Duodenal mucosa (tissue), 2 donors: ENCODE data around the gene PTGDS.

Source experiments
- H3K27ac ChIP-seq: one replicate; pipeline ENCODE4 v1.7.0; 2013; ENCODE audit warnings: low read depth, low read length
- H3K27me3 ChIP-seq, 2 donors: one replicate each; pipeline ENCODE4 v1.7.0; 2013; ENCODE audit warnings: low read length in 2 of 2, control low read depth in 1 of 2; ENCODE audit not compliant: insufficient read depth in 2 of 2, control insufficient read depth in 1 of 2
- H3K36me3 ChIP-seq, 2 donors: one replicate each; pipeline ENCODE4 v1.7.0; 2013; ENCODE audit warnings: low read length in 2 of 2, control low read depth in 1 of 2; ENCODE audit not compliant: insufficient read depth in 2 of 2, control insufficient read depth in 1 of 2
- H3K4me1 ChIP-seq, 2 donors: one replicate each; pipeline ENCODE4 v1.7.0; 2013; ENCODE audit warnings: low read length in 2 of 2, control low read depth in 1 of 2; ENCODE audit not compliant: insufficient read depth in 2 of 2, control insufficient read depth in 1 of 2
- H3K4me3 ChIP-seq, 2 donors: one replicate each; pipeline ENCODE4 v1.7.0; 2013; ENCODE audit warnings: low read length in 2 of 2, low read depth in 1 of 2
- H3K9ac ChIP-seq, 2 donors: one replicate each; pipeline ENCODE4 v1.7.0; 2013; ENCODE audit warnings: low read length in 2 of 2, low read depth in 1 of 2
- H3K9me3 ChIP-seq, 2 donors: one replicate each; pipeline ENCODE4 v1.7.0; 2013; ENCODE audit warnings: low read length in 2 of 2, control low read depth in 1 of 2; ENCODE audit not compliant: control insufficient read depth in 1 of 2

The PTGDS gene

GRCh38 chr9:137016436-137016835 is 39.1 kb downstream of the PTGDS start:
- Histone ChIP-seq H3K36me3 (peaks cover 2 to 8% of the 10 kb centered on the region in 2 donors), H3K9ac (no peak overlapping the region), H3K27me3 (no peaks in the 10 kb centered on the region)

GRCh38 chr9:137017071-137017470 is 39.8 kb downstream of the PTGDS start:
- Histone ChIP-seq H3K27ac (no peak overlapping the region), H3K4me1 (peaks cover 4 to 10% of the 10 kb centered on the region in 2 donors), H3K4me3 (no peak overlapping the region), H3K9ac (no peak overlapping the region), H3K9me3 (no peaks in the 10 kb centered on the region), H3K36me3 (peaks cover 2 to 8% of the 10 kb centered on the region in 2 donors), H3K27me3 (no peaks in the 10 kb centered on the region)

More at GRCh38 chr9:137016436-137016835, 39.1 kb downstream of the PTGDS start:
- Histone ChIP-seq H3K4me3 (no peak overlapping the region), H3K27ac (no peak overlapping the region), H3K9me3 (no peaks in the 10 kb centered on the region), H3K4me1 (peaks cover under 1 to 6% of the 10 kb centered on the region in 2 donors)

GRCh38 chr9:137017791-137018497 is 40.6 kb downstream of the PTGDS start:
- Histone ChIP-seq H3K27me3 (no peaks in the 10 kb centered on the region), H3K9me3 (no peaks in the 10 kb centered on the region), H3K9ac (no peak overlapping the region), H3K4me3 (no peak overlapping the region), H3K27ac (no peak overlapping the region), H3K4me1 (peaks cover 4 to 17% of the 10 kb centered on the region in 2 donors), H3K36me3 (peaks cover 2 to 8% of the 10 kb centered on the region in 2 donors)

- Histone ChIP-seq H3K27ac (no peak overlapping the region), H3K4me1 (peaks cover 8 to 23% of the 10 kb centered on the region in 2 donors), H3K9me3 (no peaks in the 10 kb centered on the region), H3K36me3 (peaks cover 2 to 8% of the 10 kb centered on the region in 2 donors), H3K4me3 (no peak overlapping the region), H3K9ac (no peak overlapping the region), H3K27me3 (no peaks in the 10 kb centered on the region)
Observed at GRCh38 chr9:137018761-137019559, 41.7 kb downstream of the PTGDS start.

- Histone ChIP-seq H3K36me3 (peaks cover under 1 to 8% of the 10 kb centered on the region in 2 donors), H3K27ac (no peak overlapping the region)
Observed at GRCh38 chr9:137019891-137020683, 42.8 kb downstream of the PTGDS start.

GRCh38 chr9:137020771-137021567 is 43.7 kb downstream of the PTGDS start:
- Histone ChIP-seq H3K4me1 (peaks cover 15 to 30% of the 10 kb centered on the region in 2 donors), H3K9me3 (no peaks in the 10 kb centered on the region), H3K36me3 (peaks cover 0 to 8% of the 10 kb centered on the region in 2 donors), H3K27me3 (no peaks in the 10 kb centered on the region), H3K27ac (no peak overlapping the region), H3K9ac (no peak overlapping the region), H3K4me3 (peak overlapping the region; percentile 16 to 22)

More at GRCh38 chr9:137019891-137020683, 42.8 kb downstream of the PTGDS start:
- Histone ChIP-seq H3K4me3 (no peak overlapping the region), H3K9me3 (no peaks in the 10 kb centered on the region), H3K27me3 (no peaks in the 10 kb centered on the region), H3K9ac (no peak overlapping the region), H3K4me1 (peaks cover 8 to 23% of the 10 kb centered on the region in 2 donors)

GRCh38 chr9:137021568-137021978 is 44.3 kb downstream of the PTGDS start:
- H3K27ac ChIP-seq = peak overlapping the region; percentile 10
- H3K4me3 ChIP-seq = peak overlapping the region; percentile 16 to 22
- no peak overlapping the region for H3K9ac ChIP-seq
- H3K4me1 ChIP-seq = peaks cover 19 to 36% of the 10 kb centered on the region in 2 donors
- H3K9me3 ChIP-seq = no peaks in the 10 kb centered on the region
- H3K27me3 ChIP-seq = no peaks in the 10 kb centered on the region
- H3K36me3 ChIP-seq = peaks cover 0 to 8% of the 10 kb centered on the region in 2 donors

GRCh38 chr9:137021979-137022661 is 44.8 kb downstream of the PTGDS start:
- peaks cover 24 to 41% of the 10 kb centered on the region in 2 donors for H3K4me1 ChIP-seq
- H3K9me3 ChIP-seq = no peaks in the 10 kb centered on the region
- H3K36me3 ChIP-seq = peaks cover 0 to 3% of the 10 kb centered on the region in 2 donors
- H3K9ac ChIP-seq = peak overlapping the region; percentile 16 to 51
- H3K4me3 ChIP-seq = peak overlapping the region in 1 of 2 donors; percentile 22
- H3K27me3 ChIP-seq = no peaks in the 10 kb centered on the region
- H3K27ac ChIP-seq = peak overlapping the region; percentile 61

GRCh38 chr9:137022662-137023008 is 45.3 kb downstream of the PTGDS start:
- peaks cover 29 to 46% of the 10 kb centered on the region in 2 donors for H3K4me1 ChIP-seq

More at GRCh38 chr9:137022662-137023008, 45.3 kb downstream of the PTGDS start:
- H3K9me3 ChIP-seq = no peaks in the 10 kb centered on the region
- peak overlapping the region; percentile 16 to 51 for H3K9ac ChIP-seq
- peak overlapping the region; percentile 61 for H3K27ac ChIP-seq
- no peaks in the 10 kb centered on the region for H3K36me3 ChIP-seq
- H3K4me3 ChIP-seq = no peak overlapping the region
- H3K27me3 ChIP-seq = no peaks in the 10 kb centered on the region
